DMS79 treated with DMSO at 0.1 percent for 48 hours (cell line): ENCODE measurements around the gene SIRT5.
A peak's percentile ranks its signal among the peaks of the same experiment; 100 is the strongest.

ENCODE experiments used
- DNase-seq: peaks from one replicate; lab custom pipeline; 2025; lab: John Stamatoyannopoulos, UW

The SIRT5 gene

GRCh38 chr6:13589801-13590200 lies 15.4 kb downstream of the SIRT5 start:
- no peak for DNase-seq

- DNase-seq: no peak
These were observed 16.3 kb downstream of the SIRT5 start for GRCh38 chr6:13590574-13591153.

GRCh38 chr6:13591205-13591921 lies 17.0 kb downstream of the SIRT5 start:
- DNase-seq: no peak

- DNase-seq: no peak
These were observed 18.7 kb downstream of the SIRT5 start for GRCh38 chr6:13593103-13593502.

GRCh38 chr6:13593720-13594119 lies 19.3 kb downstream of the SIRT5 start:
- no peak for DNase-seq

GRCh38 chr6:13597073-13597472 lies 22.7 kb downstream of the SIRT5 start:
- DNase-seq: no peak

- DNase-seq: no peak
These were observed 25.6 kb downstream of the SIRT5 start for GRCh38 chr6:13600036-13600435.

GRCh38 chr6:13604135-13604534 lies 29.7 kb downstream of the SIRT5 start:
- no peak for DNase-seq

- no peak for DNase-seq
These were observed 30.4 kb downstream of the SIRT5 start for GRCh38 chr6:13604546-13605416.

GRCh38 chr6:13605634-13606033 lies 31.2 kb downstream of the SIRT5 start:
- DNase-seq: no peak

GRCh38 chr6:13611715-13612114 lies 37.3 kb downstream of the SIRT5 start:
- DNase-seq: no peak

DNA sequence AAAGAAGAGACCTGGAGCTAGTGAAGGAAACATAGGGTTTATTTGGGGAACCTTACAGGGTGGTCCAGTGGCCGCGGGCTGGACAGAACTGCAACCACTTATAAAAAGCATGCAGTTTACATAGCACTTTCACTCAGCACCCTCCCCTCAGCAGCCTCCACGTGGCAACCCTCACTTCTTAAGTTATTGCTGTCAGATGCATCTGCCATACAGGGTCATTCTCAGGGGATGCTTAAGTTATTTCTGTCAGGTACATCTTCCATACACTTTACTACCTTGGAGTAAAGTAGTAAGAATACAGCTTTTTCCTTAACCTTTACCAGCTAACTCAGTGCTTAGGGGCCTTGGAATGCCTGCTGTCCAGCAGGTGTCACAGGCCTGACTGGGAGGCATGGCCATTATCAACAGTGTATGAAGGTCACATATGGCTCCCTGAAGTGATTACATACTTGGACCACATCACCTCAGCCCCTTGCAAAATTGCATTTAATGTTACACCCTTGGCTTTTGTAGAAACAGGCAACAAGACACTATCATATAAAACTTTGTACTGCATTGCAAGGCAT lies 38.7 kb downstream of the SIRT5 start:
- no peak for DNase-seq

GRCh38 chr6:13614126-13614925 lies 39.9 kb downstream of the SIRT5 start:
- DNase-seq: peak; percentile 13

GRCh38 chr6:13614926-13615791 lies 40.8 kb downstream of the SIRT5 start, which contains the start of gene NOL7:
Gene NOL7 (plus strand): TSS chr6:13615335. CDS start chr6:13615359, 24 bp downstream.
- peak; percentile 78 for DNase-seq

GRCh38 chr6:13615792-13616120 lies 41.4 kb downstream of the SIRT5 start:
- no peak for DNase-seq

DNA sequence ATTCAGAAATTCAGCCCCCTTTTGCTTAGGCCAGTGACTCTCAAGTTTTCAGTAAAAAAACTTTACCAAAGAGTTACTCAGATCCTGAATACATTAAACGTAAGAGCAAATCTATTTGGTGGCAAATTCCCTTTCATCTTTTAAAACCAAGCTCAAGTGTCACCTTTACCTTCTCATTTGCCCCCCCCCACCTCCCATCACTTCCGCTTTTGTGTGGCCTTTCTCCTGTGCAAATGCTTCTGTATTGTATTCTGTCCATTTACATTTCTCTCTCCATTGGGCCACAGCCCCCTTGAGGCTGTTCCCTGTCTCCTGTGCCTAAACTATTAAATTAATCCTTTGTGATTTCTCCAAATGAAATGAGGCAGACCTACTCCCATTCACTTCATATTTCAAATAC lies 42.7 kb downstream of the SIRT5 start:
- no peak for DNase-seq

DNA sequence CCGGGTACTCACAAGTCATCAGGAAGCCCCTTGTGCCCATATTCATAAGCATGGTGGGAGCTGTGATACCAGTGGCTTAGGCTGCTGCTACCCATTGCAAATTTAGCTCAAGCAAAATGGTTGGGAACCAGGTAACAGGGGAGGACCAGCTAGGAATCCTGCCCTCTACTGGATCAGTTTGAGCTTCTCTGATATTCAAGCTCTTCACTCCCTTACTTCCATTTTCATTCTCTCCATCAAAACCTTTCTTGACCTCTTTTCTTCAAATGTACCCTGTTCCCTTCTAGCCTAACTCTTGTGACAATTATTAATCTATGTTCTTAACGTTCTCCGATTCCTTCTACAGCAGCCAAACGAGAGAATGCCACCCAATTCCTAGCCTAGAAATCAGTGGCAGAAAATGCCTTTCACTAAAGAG lies 50.5 kb downstream of the SIRT5 start:
- no peak for DNase-seq

- no peak for DNase-seq
These were observed 55.2 kb downstream of the SIRT5 start for GRCh38 chr6:13629459-13630116.

DNA sequence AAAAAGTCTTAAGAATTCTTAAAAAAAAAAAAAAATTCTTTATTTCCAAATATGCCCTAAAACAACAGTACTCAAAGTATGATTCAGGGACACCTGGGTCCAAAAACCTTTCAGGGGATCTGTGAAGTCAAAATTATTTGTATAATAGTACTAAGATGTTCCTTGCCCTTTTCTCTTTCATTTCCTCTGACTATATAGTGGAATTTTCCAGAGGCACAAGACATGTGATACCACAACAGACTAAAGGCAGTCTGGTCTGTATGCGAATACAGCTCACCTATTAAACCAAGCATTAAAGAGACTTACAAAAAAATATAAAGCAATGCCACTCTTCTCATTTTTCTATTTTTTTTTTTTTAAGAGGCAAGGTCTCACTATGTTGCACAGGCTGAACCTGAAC lies 56.1 kb downstream of the SIRT5 start:
- DNase-seq: no peak

DNA sequence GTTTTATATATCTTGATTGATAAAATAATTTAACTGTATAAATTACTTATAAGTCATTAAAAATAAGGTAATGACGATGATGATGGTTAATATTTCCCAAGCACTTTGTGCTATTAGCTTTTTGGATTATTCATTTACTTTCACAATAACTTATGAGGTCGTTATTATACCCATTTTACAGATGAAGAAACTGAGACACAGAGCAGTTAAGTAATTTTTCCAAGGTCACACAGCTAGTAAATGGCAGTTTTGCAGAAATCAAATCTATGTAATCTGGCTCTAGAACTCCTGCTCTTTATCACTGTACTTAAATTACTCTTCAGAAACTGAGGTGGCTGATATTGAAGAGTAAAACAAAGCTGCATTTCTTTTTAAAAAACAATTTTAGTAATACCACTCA lies 58.9 kb downstream of the SIRT5 start:
- no peak for DNase-seq
